ENCODE measurements around the gene SDCCAG8. TPM values are rescaled to one million over a fixed set of nuclear protein-coding genes. Genes with fewer than 3 reads are reported as not detected.

SDCCAG8 gene
- total RNA-seq, 1 experiment from 2014 or later: 194 TPM

DNA sequence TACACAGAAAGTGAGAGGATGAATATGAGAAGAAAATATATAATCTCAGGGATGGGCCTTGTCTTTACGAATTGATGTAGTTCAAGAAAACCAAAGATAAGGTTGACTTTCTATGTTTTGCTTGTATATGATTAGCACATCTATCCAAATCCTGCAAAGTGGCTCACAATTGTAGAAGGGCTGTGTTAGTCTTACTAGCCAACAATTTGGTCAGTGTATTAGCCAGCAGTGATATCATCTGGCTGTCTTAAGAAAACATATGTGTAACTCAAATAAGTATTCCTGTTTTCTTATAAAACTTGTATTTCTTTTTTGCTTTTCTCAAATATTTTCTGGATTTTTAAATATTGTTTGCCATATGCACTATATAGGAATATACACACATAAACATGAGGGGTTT is 5.5 kb downstream of the SDCCAG8 start:
- intact Hi-C loops (cut with micrococcal nuclease): no loop called here
- no peak overlapping the region for H3K4me2 ChIP-seq (ENCODE audit: low read length)

DNA sequence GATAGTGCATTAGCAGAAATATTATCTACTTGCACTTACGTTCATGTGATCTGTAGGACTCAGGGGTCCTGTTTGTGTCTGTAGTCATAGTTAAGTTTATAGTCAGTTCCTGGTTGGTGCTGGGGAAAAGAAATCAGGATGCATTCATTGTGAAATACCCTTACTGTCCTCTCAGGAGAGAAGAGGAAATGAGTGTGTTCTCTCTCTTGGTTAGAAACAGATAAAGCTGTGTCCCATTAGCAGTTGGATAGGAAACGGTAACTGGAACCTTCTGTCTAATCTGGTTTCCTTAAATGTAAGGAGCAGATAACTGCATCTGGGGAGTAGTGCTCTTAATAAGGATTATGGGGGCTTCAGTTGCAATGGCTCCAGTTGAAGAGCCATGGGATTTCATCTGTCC is 8.9 kb downstream of the SDCCAG8 start:
- POLR2A ChIA-PET (ENCODE audit: unreplicated experiment): no interaction called here
- BruUV-seq (replicated peaks): no TSS peak
- Histone ChIP-seq H3K4me2 (ENCODE audit: low read length) (peak overlapping the region; percentile 1), H2AFZ (ENCODE audit: low read length) (0 out of 2 replicates have a peak overlapping the region, but pooled peaks have one; percentile 19), H3K9me2 (replicated peaks; ENCODE audit: low read length) (no peaks in the 10 kb centered on the region), H3K79me2 (ENCODE audit: low read length) (peaks cover 38% of the 10 kb centered on the region), H3K4me1 (ENCODE audit: insufficient read depth, low read length) (peaks cover 42% of the 10 kb centered on the region), H3F3A (ENCODE audit: low read length, unreplicated experiment) (peaks cover 18% of the 10 kb centered on the region), H3K9ac (ENCODE audit: low read length) (no peak overlapping the region), H3K27ac (ENCODE audit: low read length) (peak overlapping the region; percentile 24), H3K27me3 (ENCODE audit: low read length) (no peaks in the 10 kb centered on the region), H3K9me3 (ENCODE audit: low read length) (no peaks in the 10 kb centered on the region), H3K36me3 (ENCODE audit: low read depth, low read length) (no peaks in the 10 kb centered on the region), H3K4me3 (ENCODE audit: low read length) (no peak overlapping the region), H4K20me1 (ENCODE audit: low read length) (no peaks in the 10 kb centered on the region)
- intact Hi-C loops (cut with micrococcal nuclease): no loop called here
- TF ChIP-seq, protein P1, sequence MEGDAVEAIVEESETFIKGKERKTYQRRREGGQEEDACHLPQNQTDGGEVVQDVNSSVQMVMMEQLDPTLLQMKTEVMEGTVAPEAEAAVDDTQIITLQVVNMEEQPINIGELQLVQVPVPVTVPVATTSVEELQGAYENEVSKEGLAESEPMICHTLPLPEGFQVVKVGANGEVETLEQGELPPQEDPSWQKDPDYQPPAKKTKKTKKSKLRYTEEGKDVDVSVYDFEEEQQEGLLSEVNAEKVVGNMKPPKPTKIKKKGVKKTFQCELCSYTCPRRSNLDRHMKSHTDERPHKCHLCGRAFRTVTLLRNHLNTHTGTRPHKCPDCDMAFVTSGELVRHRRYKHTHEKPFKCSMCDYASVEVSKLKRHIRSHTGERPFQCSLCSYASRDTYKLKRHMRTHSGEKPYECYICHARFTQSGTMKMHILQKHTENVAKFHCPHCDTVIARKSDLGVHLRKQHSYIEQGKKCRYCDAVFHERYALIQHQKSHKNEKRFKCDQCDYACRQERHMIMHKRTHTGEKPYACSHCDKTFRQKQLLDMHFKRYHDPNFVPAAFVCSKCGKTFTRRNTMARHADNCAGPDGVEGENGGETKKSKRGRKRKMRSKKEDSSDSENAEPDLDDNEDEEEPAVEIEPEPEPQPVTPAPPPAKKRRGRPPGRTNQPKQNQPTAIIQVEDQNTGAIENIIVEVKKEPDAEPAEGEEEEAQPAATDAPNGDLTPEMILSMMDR (conservative IDR thresholded peaks at IDR 0.05; ENCODE audit: low read depth, low read length): no peak
- TF ChIP-seq EZH2 (IDR thresholded peaks at IDR 0.05; ENCODE audit: low read length, unreplicated experiment): no peak
- TF ChIP-seq EZH2phosphoT487 (IDR thresholded peaks at IDR 0.05; ENCODE audit: borderline replicate concordance, low read length): no peak
- ATAC-seq (peak; percentile 9; the same call in 1 of the 2 replicates), DNase-seq (peak; percentile 64)
- CTCF ChIA-PET: no interaction called here

More for the DNA sequence above, 5.5 kb downstream of the SDCCAG8 start:
- TF ChIP-seq EZH2phosphoT487 (IDR thresholded peaks at IDR 0.05; ENCODE audit: borderline replicate concordance, low read length): no peak
- TF ChIP-seq EZH2 (IDR thresholded peaks at IDR 0.05; ENCODE audit: low read length, unreplicated experiment): no peak
- TF ChIP-seq, protein P1 (conservative IDR thresholded peaks at IDR 0.05; ENCODE audit: low read depth, low read length): no peak
- Histone ChIP-seq H3K9me3 (ENCODE audit: low read length) (no peaks in the 10 kb centered on the region), H3K27ac (ENCODE audit: low read length) (no peak overlapping the region), H3K36me3 (ENCODE audit: low read depth, low read length) (no peaks in the 10 kb centered on the region), H4K20me1 (ENCODE audit: low read length) (no peaks in the 10 kb centered on the region), H2AFZ (ENCODE audit: low read length) (no peak overlapping the region), H3K9ac (ENCODE audit: low read length) (no peak overlapping the region), H3K9me2 (replicated peaks; ENCODE audit: low read length) (no peaks in the 10 kb centered on the region), H3K27me3 (ENCODE audit: low read length) (no peaks in the 10 kb centered on the region), H3K79me2 (ENCODE audit: low read length) (peaks cover 58% of the 10 kb centered on the region), H3K4me1 (ENCODE audit: insufficient read depth, low read length) (peaks cover 32% of the 10 kb centered on the region), H3K4me3 (ENCODE audit: low read length) (no peak overlapping the region), H3F3A (ENCODE audit: low read length, unreplicated experiment) (no peaks in the 10 kb centered on the region)
- ChIA-PET POLR2A (ENCODE audit: unreplicated experiment) (no interaction called here), CTCF (no interaction called here)
- DNase-seq (no peak), ATAC-seq (no peak)
- BruUV-seq (replicated peaks): no TSS peak

DNA sequence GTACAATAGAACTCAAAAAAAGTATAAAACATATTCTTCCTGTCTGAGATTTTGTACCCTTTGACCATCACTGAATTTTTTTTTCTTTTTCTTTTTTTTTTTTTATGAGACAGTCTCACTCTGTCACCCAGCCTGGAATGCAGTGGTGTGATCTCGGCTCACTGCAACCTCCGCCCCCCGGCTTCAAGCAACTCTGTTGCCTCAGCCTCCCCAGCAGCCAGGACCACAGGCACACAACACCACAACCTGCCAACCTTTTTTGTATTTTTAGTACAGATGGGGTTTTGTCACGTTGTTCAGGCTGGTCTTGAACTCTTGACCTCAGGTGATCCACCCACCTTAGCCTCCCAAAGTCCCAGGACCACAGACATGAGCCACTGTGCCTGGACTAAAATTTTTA is 10.4 kb downstream of the SDCCAG8 start:
- DNase-seq (no peak), ATAC-seq (no peak)
- no peak overlapping the region for H3K4me3 ChIP-seq (ENCODE audit: low read length)
- POLR2A ChIA-PET (ENCODE audit: unreplicated experiment): no interaction called here
- H3K4me2 ChIP-seq (ENCODE audit: low read length): no peak overlapping the region
- no peak overlapping the region for H2AFZ ChIP-seq (ENCODE audit: low read length)
- peaks cover 3% of the 10 kb centered on the region for H3K36me3 ChIP-seq (ENCODE audit: low read depth, low read length)
- intact Hi-C loops (cut with micrococcal nuclease): no loop called here
- TF ChIP-seq, protein P1 (conservative IDR thresholded peaks at IDR 0.05; ENCODE audit: low read depth, low read length): no peak
- TF ChIP-seq EZH2phosphoT487 (IDR thresholded peaks at IDR 0.05; ENCODE audit: borderline replicate concordance, low read length) (no peak), EZH2 (IDR thresholded peaks at IDR 0.05; ENCODE audit: low read length, unreplicated experiment) (no peak)
- H3K9me2 ChIP-seq (replicated peaks; ENCODE audit: low read length): no peaks in the 10 kb centered on the region
- peaks cover 46% of the 10 kb centered on the region for H3K4me1 ChIP-seq (ENCODE audit: insufficient read depth, low read length)
- no peak overlapping the region for H3K9ac ChIP-seq (ENCODE audit: low read length)
- no peaks in the 10 kb centered on the region for H3K9me3 ChIP-seq (ENCODE audit: low read length)
- H3K27ac ChIP-seq (ENCODE audit: low read length): no peak overlapping the region
- no TSS peak for BruUV-seq (replicated peaks)
- peaks cover 37% of the 10 kb centered on the region for H3K79me2 ChIP-seq (ENCODE audit: low read length)
- no peaks in the 10 kb centered on the region for H3K27me3 ChIP-seq (ENCODE audit: low read length)
- H3F3A ChIP-seq (ENCODE audit: low read length, unreplicated experiment): peaks cover 18% of the 10 kb centered on the region
- CTCF ChIA-PET: no interaction called here
- no peaks in the 10 kb centered on the region for H4K20me1 ChIP-seq (ENCODE audit: low read length)
